H9 (cell line): Measurements from ENCODE around the gene DLL4. TPM values are rescaled to one million over a fixed set of nuclear protein-coding genes. Genes with fewer than 3 reads are reported as not detected.
A peak's percentile ranks its signal among the peaks of the same experiment; 100 is the strongest.

Experiments
- DNase-seq: peaks from one replicate; pipeline ENCODE4 v3.0.0-alpha.2; 2017
- H2AFZ ChIP-seq: one replicate; pipeline ENCODE4 v1.6.1; 2013; ENCODE audit warnings: mild to moderate bottlenecking, low read length, control low read depth, moderate library complexity
- H2AK5ac ChIP-seq: 2 replicates; pipeline ENCODE4 v1.6.1; 2013; ENCODE audit warnings: low read length, control low read depth, mixed read lengths; ENCODE audit not compliant: insufficient read length
- H2BK120ac ChIP-seq: one replicate; pipeline ENCODE4 v1.6.1; 2013; ENCODE audit warnings: low read depth, mild to moderate bottlenecking, low read length, control low read depth, inconsistent platforms; ENCODE audit not compliant: poor library complexity, severe bottlenecking
- H2BK12ac ChIP-seq: 2 replicates; pipeline ENCODE4 v1.6.1; 2013; ENCODE audit warnings: low read length, control low read depth, mixed read lengths, low read depth; ENCODE audit not compliant: insufficient read length
- H2BK15ac ChIP-seq: 2 replicates; pipeline ENCODE4 v1.6.1; 2013; ENCODE audit warnings: low read depth, low read length, control low read depth
- H2BK20ac ChIP-seq: one replicate; pipeline ENCODE4 v1.6.1; 2013; ENCODE audit warnings: low read depth, mild to moderate bottlenecking, low read length, control low read depth, inconsistent platforms; ENCODE audit not compliant: poor library complexity, severe bottlenecking
- H2BK5ac ChIP-seq: 2 replicates; pipeline ENCODE4 v1.6.1; 2013; ENCODE audit warnings: low read length, control low read depth, mixed read lengths; ENCODE audit not compliant: insufficient read length
- H3K14ac ChIP-seq: 2 replicates; pipeline ENCODE4 v1.6.1; 2013; ENCODE audit warnings: low read length, control low read depth; ENCODE audit not compliant: insufficient read depth
- H3K18ac ChIP-seq: 2 replicates; pipeline ENCODE4 v1.6.1; 2013; ENCODE audit warnings: low read depth, mild to moderate bottlenecking, mixed read lengths, low read length, control low read depth; ENCODE audit not compliant: insufficient read length
- H3K23ac ChIP-seq: 2 replicates; pipeline ENCODE4 v1.6.1; 2013; ENCODE audit warnings: low read length, control low read depth, mixed read lengths, low read depth; ENCODE audit not compliant: insufficient read length
- H3K23me2 ChIP-seq: 2 replicates; pipeline ENCODE4 v1.6.1; 2013; ENCODE audit warnings: low read depth, mild to moderate bottlenecking, mixed read lengths, low read length, control low read depth; ENCODE audit not compliant: insufficient read length, poor library complexity, severe bottlenecking
- H3K27ac ChIP-seq: 2 replicates; pipeline ENCODE4 v1.5.1; 2013; ENCODE audit warnings: low read length, control low read depth, mixed read lengths, low read depth; ENCODE audit not compliant: insufficient read length
- H3K27me3 ChIP-seq: 2 replicates; pipeline ENCODE4 v1.6.1; 2013; ENCODE audit warnings: low read length, control low read depth, inconsistent platforms; ENCODE audit not compliant: insufficient read depth
- H3K4ac ChIP-seq: 2 replicates; pipeline ENCODE4 v1.6.1; 2013; ENCODE audit warnings: low read depth, mild to moderate bottlenecking, control low read depth, inconsistent platforms, low read length, moderate library complexity
- H3K4me1 ChIP-seq: 2 replicates; pipeline ENCODE4 v1.6.1; 2013; ENCODE audit warnings: low read length, control low read depth, inconsistent platforms; ENCODE audit not compliant: insufficient read depth
- H3K4me2 ChIP-seq: 2 replicates; pipeline ENCODE4 v1.6.1; 2013; ENCODE audit warnings: low read length, control low read depth, mixed read lengths; ENCODE audit not compliant: insufficient read length, insufficient read depth
- H3K56ac ChIP-seq: 2 replicates; pipeline ENCODE4 v1.6.1; 2013; ENCODE audit warnings: low read depth, mild to moderate bottlenecking, mixed read lengths, low read length, control low read depth; ENCODE audit not compliant: insufficient read length
- H3K79me1 ChIP-seq: 2 replicates; pipeline ENCODE4 v1.6.1; 2013; ENCODE audit warnings: low read depth, mild to moderate bottlenecking, moderate library complexity, low read length, control low read depth, inconsistent platforms; ENCODE audit not compliant: insufficient read depth, poor library complexity, severe bottlenecking
- H3K79me2 ChIP-seq: 2 replicates; pipeline ENCODE4 v1.6.1; 2013; ENCODE audit warnings: low read length, control low read depth, inconsistent platforms; ENCODE audit not compliant: insufficient read depth
- H3K9ac ChIP-seq: 2 replicates; pipeline ENCODE4 v1.6.1; 2013; ENCODE audit warnings: low read length, control low read depth, mixed read lengths; ENCODE audit not compliant: insufficient read length; ENCODE audit errors: extremely low read depth
- H3K9me3 ChIP-seq: one replicate; pipeline ENCODE4 v1.6.1; 2013; ENCODE audit warnings: low read depth, low read length, inconsistent platforms; ENCODE audit not compliant: control insufficient read depth
- H3T11ph ChIP-seq: one replicate; pipeline ENCODE4 v1.6.1; 2013; ENCODE audit warnings: mild to moderate bottlenecking, low read length, control low read depth, inconsistent platforms
- H4K20me1 ChIP-seq: one replicate; pipeline ENCODE4 v1.6.1; 2013; ENCODE audit not compliant: control insufficient read depth, insufficient read length, insufficient read depth
- H4K5ac ChIP-seq: 2 replicates; pipeline ENCODE4 v1.6.1; 2013; ENCODE audit warnings: low read depth, mild to moderate bottlenecking, mixed read lengths, low read length, control low read depth; ENCODE audit not compliant: insufficient read length
- H4K8ac ChIP-seq: replicated peaks from 2 replicates; pipeline ENCODE4 v1.6.1; 2013; ENCODE audit warnings: low read length, control low read depth, mixed read lengths, low read depth; ENCODE audit not compliant: insufficient read length
- H4K91ac ChIP-seq: 2 replicates; pipeline ENCODE4 v1.6.1; 2013; ENCODE audit warnings: low read depth, mild to moderate bottlenecking, moderate library complexity, mixed read lengths, low read length, control low read depth; ENCODE audit not compliant: insufficient read length
- H3K27ac Mint-ChIP-seq, 3 experiments: 2 replicates in 2 of 3; 3 replicates in 1 of 3; pipeline ENCODE4 v1.8.0; 2020 to 2021; ENCODE audit warnings: mixed read lengths in 3 of 3, mild to moderate bottlenecking in 1 of 3, moderate library complexity in 1 of 3
- H3K27me3 Mint-ChIP-seq: 2 replicates; pipeline ENCODE4 v1.8.0; 2021; ENCODE audit warnings: low read depth, mild to moderate bottlenecking, moderate library complexity, mixed read lengths
- H3K36me3 Mint-ChIP-seq, 3 experiments: 2 replicates in 2 of 3; 3 replicates in 1 of 3; pipeline ENCODE4 v1.8.0; 2020 to 2021; ENCODE audit warnings: low read depth in 3 of 3, mixed read lengths in 3 of 3; ENCODE audit not compliant: insufficient read depth in 1 of 3
- H3K4me1 Mint-ChIP-seq, 2 experiments: 2 replicates each; pipeline ENCODE4 v1.8.0; 2020; ENCODE audit warnings: mixed read lengths in 2 of 2
- H3K4me3 Mint-ChIP-seq, 2 experiments: 2 replicates in 1 of 2; 3 replicates in 1 of 2; pipeline ENCODE4 v1.8.0; 2020 to 2021; ENCODE audit warnings: mild to moderate bottlenecking in 2 of 2, mixed read lengths in 2 of 2, moderate library complexity in 1 of 2
- H3K9me3 Mint-ChIP-seq, 2 experiments: 2 replicates in 1 of 2; 3 replicates in 1 of 2; pipeline ENCODE4 v1.8.0; 2020; ENCODE audit warnings: mild to moderate bottlenecking in 2 of 2, mixed read lengths in 2 of 2, moderate library complexity in 1 of 2
- CTCF ChIP-seq: fragments of 200-600 bp; sonication (generic); conservative IDR thresholded peaks from 3 replicates; pipeline ENCODE4 v1.8.0; 2021; ENCODE audit warnings: antibody characterized with exemption, mild to moderate bottlenecking
- WGBS: extraction: QIAGEN DNeasy Blood & Tissue Kit; methylation state at CpG from one replicate; pipeline ENCODE4 v1.1.7; 2013; ENCODE audit warnings: missing lambda C conversion rate, low lambda C conversion rate, mixed read lengths; ENCODE audit not compliant: insufficient read length; ENCODE audit errors: extremely low coverage; 5-methylcytosine and 5-hydroxymethylcytosine counted together
- total RNA-seq: library from RNA; stranded (reverse); gene quantifications from 2 replicates; pipeline ENCODE4 v1.2.1, GENCODE V29; 2021

Gene DLL4
- total RNA-seq, 1 experiment from 2014 or later = 0.28 TPM

- Histone ChIP-seq H2BK120ac (no peak overlapping the region), H3K9me3 (no peaks in the 10 kb centered on the region), H3K4me2 (no peak overlapping the region), H4K8ac (no peak overlapping the region), H3T11ph (no peak overlapping the region), H4K20me1 (no peaks in the 10 kb centered on the region), H2BK20ac (no peak overlapping the region), H2AK5ac (no peak overlapping the region), H4K5ac (no peak overlapping the region), H3K18ac (no peak overlapping the region), H3K79me2 (no peaks in the 10 kb centered on the region; the same call in 1 of the 2 replicates), H3K23ac (no peak overlapping the region), H3K4ac (no peak overlapping the region), H3K9ac (no peak overlapping the region), H4K91ac (no peak overlapping the region), H3K56ac (no peak overlapping the region), H3K27me3 (no peaks in the 10 kb centered on the region), H3K27ac (no peak overlapping the region), H3K4me1 (peaks cover 3% of the 10 kb centered on the region; the same call in 1 of the 2 replicates), H3K14ac (no peak overlapping the region), H2BK5ac (no peak overlapping the region), H3K79me1 (no peaks in the 10 kb centered on the region), H3K23me2 (peaks cover 18% of the 10 kb centered on the region), H2AFZ (no peak overlapping the region), H2BK15ac (no peak overlapping the region), H2BK12ac (no peak overlapping the region)
- peaks cover 52 to 63% of the 10 kb centered on the region in 2 experiments for H3K4me1 Mint-ChIP-seq
- H3K27me3 Mint-ChIP-seq = no peaks in the 10 kb centered on the region; the same call in 1 of the 2 replicates
- no peak overlapping the region for H3K4me3 Mint-ChIP-seq
- no CpG with 5 or more reads among the region's 3 CpGs for WGBS
- H3K27ac Mint-ChIP-seq = peak overlapping the region in 2 of 3 experiments; percentile 7 to 62; a peak in 1 of 7 replicates
- no peaks in the 10 kb centered on the region; a peak in 1 of 5 replicates for H3K9me3 Mint-ChIP-seq
- no peak for DNase-seq
- no peak for TF ChIP-seq CTCF
- H3K36me3 Mint-ChIP-seq = peaks cover 18 to 35% (median 29%) of the 10 kb centered on the region in 3 experiments
Measured at GRCh38 chr15:40956541-40956982, 27.4 kb downstream of the DLL4 start.
